GM12892 (cell line): ENCODE data around the gene PGGT1B.

ENCODE experiments used
- POLR2A ChIP-seq: IDR thresholded peaks from 2 replicates; pipeline ENCODE4 v1.6.1; 2011; ENCODE audit warnings: low read depth, low read length, control low read depth
- POLR2AphosphoS5 ChIP-seq: IDR thresholded peaks from 2 replicates; pipeline ENCODE4 v1.6.1; 2011; ENCODE audit warnings: low read depth, low read length, control low read depth
- TAF1 ChIP-seq: IDR thresholded peaks from 2 replicates; pipeline ENCODE4 v1.6.1; 2011; ENCODE audit warnings: low read depth, mild to moderate bottlenecking, control low read depth, low read length, borderline replicate concordance

- no peak for TF ChIP-seq POLR2AphosphoS5
- no peak for TF ChIP-seq POLR2A
- TF ChIP-seq TAF1, result no peak
Measured at GRCh38 chr5:115186794-115187193, 75.9 kb downstream of the PGGT1B start.
